ENCODE measurements around the gene ARF3.

The ARF3 gene

DNA sequence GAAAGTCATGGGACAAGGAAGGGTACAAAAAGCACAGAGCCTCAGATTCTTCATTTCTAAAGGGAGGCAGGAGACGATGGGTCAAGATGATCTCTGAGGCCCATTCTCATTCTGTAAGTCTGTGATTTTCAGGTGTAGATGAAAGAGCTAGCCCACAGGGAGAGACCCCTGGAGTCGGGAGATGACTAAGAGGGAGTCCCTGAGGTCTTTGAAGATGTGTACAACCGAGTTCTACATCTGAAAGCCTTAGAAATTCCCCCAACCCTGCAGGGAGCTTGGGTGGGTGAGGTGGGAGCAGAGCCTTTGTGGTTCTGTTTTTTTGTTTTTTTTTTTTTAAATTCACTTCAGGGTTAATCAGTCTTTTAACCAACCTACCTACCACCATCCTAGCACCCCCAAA is 11.2 kb upstream of the ARF3 start:
- TF ChIP-seq EP300 (IDR thresholded peaks at IDR 0.05; ENCODE audit: borderline replicate concordance) (no peak), RAD21 (IDR thresholded peaks at IDR 0.05; ENCODE audit: low read depth) (no peak), TEAD4 (IDR thresholded peaks at IDR 0.05) (no peak), TCF12 (IDR thresholded peaks at IDR 0.05; ENCODE audit: low read depth) (no peak), YY1 (IDR thresholded peaks at IDR 0.05; ENCODE audit: low read depth) (no peak), NFIC (IDR thresholded peaks at IDR 0.05) (no peak), FOXM1 (IDR thresholded peaks at IDR 0.05; ENCODE audit: borderline replicate concordance, low read depth) (no peak), TAF1 (IDR thresholded peaks at IDR 0.05; ENCODE audit: low read depth) (no peak), CREB1 (IDR thresholded peaks at IDR 0.05; ENCODE audit: low read depth) (no peak), ZBTB7A (IDR thresholded peaks at IDR 0.05; ENCODE audit: low read depth) (no peak), EGR1 (IDR thresholded peaks at IDR 0.05) (no peak), CEBPB (IDR thresholded peaks at IDR 0.05) (no peak)
- TF ChIP-seq, protein P1, sequence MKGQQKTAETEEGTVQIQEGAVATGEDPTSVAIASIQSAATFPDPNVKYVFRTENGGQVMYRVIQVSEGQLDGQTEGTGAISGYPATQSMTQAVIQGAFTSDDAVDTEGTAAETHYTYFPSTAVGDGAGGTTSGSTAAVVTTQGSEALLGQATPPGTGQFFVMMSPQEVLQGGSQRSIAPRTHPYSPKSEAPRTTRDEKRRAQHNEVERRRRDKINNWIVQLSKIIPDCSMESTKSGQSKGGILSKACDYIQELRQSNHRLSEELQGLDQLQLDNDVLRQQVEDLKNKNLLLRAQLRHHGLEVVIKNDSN (IDR thresholded peaks at IDR 0.05): no peak
- TF ChIP-seq, protein P2, sequence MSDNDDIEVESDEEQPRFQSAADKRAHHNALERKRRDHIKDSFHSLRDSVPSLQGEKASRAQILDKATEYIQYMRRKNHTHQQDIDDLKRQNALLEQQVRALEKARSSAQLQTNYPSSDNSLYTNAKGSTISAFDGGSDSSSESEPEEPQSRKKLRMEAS (IDR thresholded peaks at IDR 0.05): no peak
- TF ChIP-seq, protein P3, sequence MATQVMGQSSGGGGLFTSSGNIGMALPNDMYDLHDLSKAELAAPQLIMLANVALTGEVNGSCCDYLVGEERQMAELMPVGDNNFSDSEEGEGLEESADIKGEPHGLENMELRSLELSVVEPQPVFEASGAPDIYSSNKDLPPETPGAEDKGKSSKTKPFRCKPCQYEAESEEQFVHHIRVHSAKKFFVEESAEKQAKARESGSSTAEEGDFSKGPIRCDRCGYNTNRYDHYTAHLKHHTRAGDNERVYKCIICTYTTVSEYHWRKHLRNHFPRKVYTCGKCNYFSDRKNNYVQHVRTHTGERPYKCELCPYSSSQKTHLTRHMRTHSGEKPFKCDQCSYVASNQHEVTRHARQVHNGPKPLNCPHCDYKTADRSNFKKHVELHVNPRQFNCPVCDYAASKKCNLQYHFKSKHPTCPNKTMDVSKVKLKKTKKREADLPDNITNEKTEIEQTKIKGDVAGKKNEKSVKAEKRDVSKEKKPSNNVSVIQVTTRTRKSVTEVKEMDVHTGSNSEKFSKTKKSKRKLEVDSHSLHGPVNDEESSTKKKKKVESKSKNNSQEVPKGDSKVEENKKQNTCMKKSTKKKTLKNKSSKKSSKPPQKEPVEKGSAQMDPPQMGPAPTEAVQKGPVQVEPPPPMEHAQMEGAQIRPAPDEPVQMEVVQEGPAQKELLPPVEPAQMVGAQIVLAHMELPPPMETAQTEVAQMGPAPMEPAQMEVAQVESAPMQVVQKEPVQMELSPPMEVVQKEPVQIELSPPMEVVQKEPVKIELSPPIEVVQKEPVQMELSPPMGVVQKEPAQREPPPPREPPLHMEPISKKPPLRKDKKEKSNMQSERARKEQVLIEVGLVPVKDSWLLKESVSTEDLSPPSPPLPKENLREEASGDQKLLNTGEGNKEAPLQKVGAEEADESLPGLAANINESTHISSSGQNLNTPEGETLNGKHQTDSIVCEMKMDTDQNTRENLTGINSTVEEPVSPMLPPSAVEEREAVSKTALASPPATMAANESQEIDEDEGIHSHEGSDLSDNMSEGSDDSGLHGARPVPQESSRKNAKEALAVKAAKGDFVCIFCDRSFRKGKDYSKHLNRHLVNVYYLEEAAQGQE (IDR thresholded peaks at IDR 0.05; ENCODE audit: low read depth): no peak

DNA sequence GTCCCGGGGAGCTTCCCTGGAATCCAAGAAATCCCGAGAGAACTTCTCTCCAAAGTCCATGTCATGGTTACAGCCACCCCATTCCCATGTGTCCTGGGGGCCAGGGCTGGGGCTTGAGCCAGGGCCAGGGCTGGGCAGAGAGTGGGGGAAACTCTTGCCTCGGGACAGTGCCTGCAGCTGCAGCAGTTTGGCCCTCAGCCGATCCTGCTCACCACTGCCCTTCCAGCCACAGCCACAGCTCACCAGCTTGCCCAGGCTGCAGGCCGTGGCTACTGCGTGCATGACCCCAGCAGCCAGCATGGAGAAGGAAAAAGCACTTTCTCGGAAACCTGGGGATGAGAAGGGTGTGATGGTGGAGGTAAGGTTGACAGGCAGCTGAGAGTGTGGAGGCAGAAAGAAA is 10.7 kb upstream of the ARF3 start:
- TF ChIP-seq FOXM1 (IDR thresholded peaks at IDR 0.05; ENCODE audit: borderline replicate concordance, low read depth): no peak
- TF ChIP-seq YY1 (IDR thresholded peaks at IDR 0.05; ENCODE audit: low read depth): no peak
- TF ChIP-seq TAF1 (IDR thresholded peaks at IDR 0.05; ENCODE audit: low read depth): no peak
- TF ChIP-seq RAD21 (IDR thresholded peaks at IDR 0.05; ENCODE audit: low read depth): no peak
- no peak for TF ChIP-seq EP300 (IDR thresholded peaks at IDR 0.05; ENCODE audit: borderline replicate concordance)
- TF ChIP-seq, protein P2 (IDR thresholded peaks at IDR 0.05): no peak
- TF ChIP-seq ZBTB7A (IDR thresholded peaks at IDR 0.05; ENCODE audit: low read depth): no peak
- TF ChIP-seq TCF12 (IDR thresholded peaks at IDR 0.05; ENCODE audit: low read depth): no peak
- TF ChIP-seq CEBPB (IDR thresholded peaks at IDR 0.05): no peak
- TF ChIP-seq, protein P3 (IDR thresholded peaks at IDR 0.05; ENCODE audit: low read depth): no peak
- TF ChIP-seq TEAD4 (IDR thresholded peaks at IDR 0.05): no peak
- no peak for TF ChIP-seq EGR1 (IDR thresholded peaks at IDR 0.05)
- TF ChIP-seq, protein P1 (IDR thresholded peaks at IDR 0.05): no peak
- no peak for TF ChIP-seq NFIC (IDR thresholded peaks at IDR 0.05)
- no peak for TF ChIP-seq CREB1 (IDR thresholded peaks at IDR 0.05; ENCODE audit: low read depth)

DNA sequence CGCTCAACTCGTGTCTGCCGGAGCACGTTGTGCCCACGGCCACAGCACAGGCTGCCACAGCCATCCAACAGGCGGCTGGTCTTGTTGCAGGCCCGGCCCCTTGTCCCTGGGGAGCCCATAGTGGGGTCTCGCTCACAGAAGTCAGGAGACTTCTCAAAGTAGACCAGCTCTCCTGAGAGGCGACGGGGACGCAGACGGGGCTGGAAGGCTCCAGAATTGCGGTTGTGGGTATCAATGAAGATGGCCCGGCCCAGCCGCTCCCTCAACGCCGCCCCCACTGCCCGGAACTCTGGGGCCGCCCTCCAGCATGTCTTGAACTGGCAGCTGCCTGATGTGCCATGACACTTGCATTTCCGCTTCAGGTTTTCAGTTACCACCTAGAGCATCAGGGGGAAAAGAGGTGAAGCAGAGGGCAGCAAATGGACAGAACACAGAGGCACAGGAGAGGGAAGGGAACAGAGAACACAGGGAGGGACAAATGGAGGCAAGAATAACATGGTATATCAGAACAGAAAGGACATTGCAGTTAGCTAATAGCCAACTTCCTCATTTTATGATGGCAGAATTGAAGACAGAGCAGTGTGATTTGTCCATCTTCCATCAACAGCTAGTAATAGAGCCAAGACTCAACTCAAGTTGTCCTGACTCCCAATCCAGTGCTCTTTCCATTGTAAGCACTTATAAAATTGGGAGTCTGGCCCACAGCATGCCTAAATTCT is 9.0 kb upstream of the ARF3 start:
- TF ChIP-seq ZBTB7A (IDR thresholded peaks at IDR 0.05; ENCODE audit: low read depth): no peak
- TF ChIP-seq CEBPB (IDR thresholded peaks at IDR 0.05): no peak
- TF ChIP-seq NFIC (IDR thresholded peaks at IDR 0.05): no peak
- TF ChIP-seq YY1 (IDR thresholded peaks at IDR 0.05; ENCODE audit: low read depth): no peak
- TF ChIP-seq TCF12 (IDR thresholded peaks at IDR 0.05; ENCODE audit: low read depth): no peak
- TF ChIP-seq, protein P2 (IDR thresholded peaks at IDR 0.05): no peak
- TF ChIP-seq EP300 (IDR thresholded peaks at IDR 0.05; ENCODE audit: borderline replicate concordance): no peak
- TF ChIP-seq, protein P1 (IDR thresholded peaks at IDR 0.05): no peak
- no peak for TF ChIP-seq TEAD4 (IDR thresholded peaks at IDR 0.05)
- TF ChIP-seq EGR1 (IDR thresholded peaks at IDR 0.05): no peak
- no peak for TF ChIP-seq RAD21 (IDR thresholded peaks at IDR 0.05; ENCODE audit: low read depth)
- TF ChIP-seq, protein P3 (IDR thresholded peaks at IDR 0.05; ENCODE audit: low read depth): no peak
- no peak for TF ChIP-seq CREB1 (IDR thresholded peaks at IDR 0.05; ENCODE audit: low read depth)
- no peak for TF ChIP-seq FOXM1 (IDR thresholded peaks at IDR 0.05; ENCODE audit: borderline replicate concordance, low read depth)
- no peak for TF ChIP-seq TAF1 (IDR thresholded peaks at IDR 0.05; ENCODE audit: low read depth)
